Measurements from ENCODE around the gene MYO3B.

- no peak for TF ChIP-seq HDGF (IDR thresholded peaks at IDR 0.05; ENCODE audit: borderline replicate concordance)
- no peak for TF ChIP-seq SUZ12 (IDR thresholded peaks at IDR 0.05)
- TF ChIP-seq FOXA1 (IDR thresholded peaks at IDR 0.05), result no peak
- no peak for TF ChIP-seq ZNF384 (IDR thresholded peaks at IDR 0.05)
- TF ChIP-seq FOXK2 (IDR thresholded peaks at IDR 0.05), result no peak
Observed at GRCh38 chr2:170250584-170250983, 72.6 kb downstream of the MYO3B start.
